OCI-LY7 (cell line): ENCODE data around the gene TRIO.

ENCODE experiments used
- EZH2phosphoT487 ChIP-seq: fragments of 200-600 bp; sonication (generic); IDR thresholded peaks from 2 replicates; pipeline ENCODE4 v1.6.1; 2018; ENCODE audit warnings: low read depth, borderline replicate concordance, mild to moderate bottlenecking, mixed run types, antibody characterized with exemption, low read length, moderate library complexity, mixed read lengths
- TF ChIP-seq, protein P1 (sequence below): fragments of 200-600 bp; sonication (generic); conservative IDR thresholded peaks from 2 replicates; pipeline ENCODE4 v1.5.1; 2014; ENCODE audit warnings: mild to moderate bottlenecking, antibody characterized with exemption, low read length, moderate library complexity, mixed read lengths

DNA sequence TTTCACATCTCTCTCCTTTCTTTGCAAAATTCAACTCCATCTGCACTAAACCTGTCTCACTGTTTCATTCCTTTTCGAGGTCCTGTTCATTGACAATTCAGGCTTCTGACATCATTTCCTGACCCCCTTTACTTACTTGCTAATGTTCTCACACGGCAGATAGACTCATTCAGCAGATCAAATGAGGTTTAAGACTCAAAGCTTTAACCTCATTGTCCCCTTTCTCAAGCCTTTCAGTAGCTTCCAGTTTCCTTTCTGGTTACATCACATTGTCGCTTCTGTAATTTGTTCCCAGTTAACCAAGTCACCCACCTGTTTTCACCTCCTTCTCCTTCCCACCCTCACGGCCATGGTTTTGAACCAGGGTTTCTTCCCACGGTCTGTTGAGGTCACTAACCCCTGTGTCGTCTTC is 295.1 kb downstream of the TRIO start:
- TF ChIP-seq, protein P1, sequence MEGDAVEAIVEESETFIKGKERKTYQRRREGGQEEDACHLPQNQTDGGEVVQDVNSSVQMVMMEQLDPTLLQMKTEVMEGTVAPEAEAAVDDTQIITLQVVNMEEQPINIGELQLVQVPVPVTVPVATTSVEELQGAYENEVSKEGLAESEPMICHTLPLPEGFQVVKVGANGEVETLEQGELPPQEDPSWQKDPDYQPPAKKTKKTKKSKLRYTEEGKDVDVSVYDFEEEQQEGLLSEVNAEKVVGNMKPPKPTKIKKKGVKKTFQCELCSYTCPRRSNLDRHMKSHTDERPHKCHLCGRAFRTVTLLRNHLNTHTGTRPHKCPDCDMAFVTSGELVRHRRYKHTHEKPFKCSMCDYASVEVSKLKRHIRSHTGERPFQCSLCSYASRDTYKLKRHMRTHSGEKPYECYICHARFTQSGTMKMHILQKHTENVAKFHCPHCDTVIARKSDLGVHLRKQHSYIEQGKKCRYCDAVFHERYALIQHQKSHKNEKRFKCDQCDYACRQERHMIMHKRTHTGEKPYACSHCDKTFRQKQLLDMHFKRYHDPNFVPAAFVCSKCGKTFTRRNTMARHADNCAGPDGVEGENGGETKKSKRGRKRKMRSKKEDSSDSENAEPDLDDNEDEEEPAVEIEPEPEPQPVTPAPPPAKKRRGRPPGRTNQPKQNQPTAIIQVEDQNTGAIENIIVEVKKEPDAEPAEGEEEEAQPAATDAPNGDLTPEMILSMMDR, result no peak
- TF ChIP-seq EZH2phosphoT487, result no peak
